CD4-positive, alpha-beta T cell treated with Interleukin-10 for 1 hour (primary cell): ENCODE data around the gene FAH.
A peak's percentile ranks its signal among the peaks of the same experiment; 100 is the strongest.

Source experiments
- DNase-seq: peaks from one replicate; pipeline ENCODE4 v3.0.0-alpha.2; 2020

Gene FAH

GRCh38 chr15:80202016-80202315 lies 49.2 kb downstream of the FAH start:
- DNase-seq, result no peak

- DNase-seq, result no peak
Measured at GRCh38 chr15:80202641-80203360, 50.0 kb downstream of the FAH start.

- no peak for DNase-seq
Measured at GRCh38 chr15:80203361-80203885, 50.6 kb downstream of the FAH start.

- DNase-seq, result no peak
Measured at GRCh38 chr15:80204231-80204630, 51.4 kb downstream of the FAH start.

GRCh38 chr15:80207887-80208286 lies 55.1 kb downstream of the FAH start:
- DNase-seq, result no peak

- DNase-seq, result no peak
Measured at GRCh38 chr15:80208758-80209734, 56.2 kb downstream of the FAH start.

GRCh38 chr15:80210611-80211573 lies 58.1 kb downstream of the FAH start:
- no peak for DNase-seq

GRCh38 chr15:80211976-80212375 lies 59.2 kb downstream of the FAH start:
- no peak for DNase-seq

- no peak for DNase-seq
Measured at GRCh38 chr15:80214910-80215309, 62.1 kb downstream of the FAH start.

GRCh38 chr15:80216141-80216540 lies 63.3 kb downstream of the FAH start:
- DNase-seq, result no peak

GRCh38 chr15:80216911-80217310 lies 64.1 kb downstream of the FAH start:
- DNase-seq, result no peak

GRCh38 chr15:80217327-80217900 lies 64.6 kb downstream of the FAH start:
- DNase-seq, result no peak

- no peak for DNase-seq
Measured at GRCh38 chr15:80219955-80220354, 67.2 kb downstream of the FAH start.

- DNase-seq, result no peak
Measured at GRCh38 chr15:80228959-80229610, 76.3 kb downstream of the FAH start.

GRCh38 chr15:80231371-80231770 lies 78.6 kb downstream of the FAH start:
- DNase-seq, result no peak

GRCh38 chr15:80233581-80233980 lies 80.8 kb downstream of the FAH start:
- DNase-seq, result no peak

- DNase-seq, result peak; percentile 29
Measured at GRCh38 chr15:80234883-80235282, 82.1 kb downstream of the FAH start.
